H9 (cell line): ENCODE data around the gene RALY. TPM values are rescaled to one million over a fixed set of nuclear protein-coding genes. Genes with fewer than 3 reads are reported as not detected.

Experiments
- DNase-seq: peaks from one replicate; pipeline ENCODE4 v3.0.0-alpha.2; 2017
- H2AFZ ChIP-seq: one replicate; pipeline ENCODE4 v1.6.1; 2013; ENCODE audit warnings: mild to moderate bottlenecking, low read length, control low read depth, moderate library complexity
- H2AK5ac ChIP-seq: 2 replicates; pipeline ENCODE4 v1.6.1; 2013; ENCODE audit warnings: low read length, control low read depth, mixed read lengths; ENCODE audit not compliant: insufficient read length
- H2BK120ac ChIP-seq: one replicate; pipeline ENCODE4 v1.6.1; 2013; ENCODE audit warnings: low read depth, mild to moderate bottlenecking, low read length, control low read depth, inconsistent platforms; ENCODE audit not compliant: poor library complexity, severe bottlenecking
- H2BK12ac ChIP-seq: 2 replicates; pipeline ENCODE4 v1.6.1; 2013; ENCODE audit warnings: low read length, control low read depth, mixed read lengths, low read depth; ENCODE audit not compliant: insufficient read length
- H2BK15ac ChIP-seq: 2 replicates; pipeline ENCODE4 v1.6.1; 2013; ENCODE audit warnings: low read depth, low read length, control low read depth
- H2BK20ac ChIP-seq: one replicate; pipeline ENCODE4 v1.6.1; 2013; ENCODE audit warnings: low read depth, mild to moderate bottlenecking, low read length, control low read depth, inconsistent platforms; ENCODE audit not compliant: poor library complexity, severe bottlenecking
- H2BK5ac ChIP-seq: 2 replicates; pipeline ENCODE4 v1.6.1; 2013; ENCODE audit warnings: low read length, control low read depth, mixed read lengths; ENCODE audit not compliant: insufficient read length
- H3K14ac ChIP-seq: 2 replicates; pipeline ENCODE4 v1.6.1; 2013; ENCODE audit warnings: low read length, control low read depth; ENCODE audit not compliant: insufficient read depth
- H3K18ac ChIP-seq: 2 replicates; pipeline ENCODE4 v1.6.1; 2013; ENCODE audit warnings: low read depth, mild to moderate bottlenecking, mixed read lengths, low read length, control low read depth; ENCODE audit not compliant: insufficient read length
- H3K23ac ChIP-seq: 2 replicates; pipeline ENCODE4 v1.6.1; 2013; ENCODE audit warnings: low read length, control low read depth, mixed read lengths, low read depth; ENCODE audit not compliant: insufficient read length
- H3K23me2 ChIP-seq: 2 replicates; pipeline ENCODE4 v1.6.1; 2013; ENCODE audit warnings: low read depth, mild to moderate bottlenecking, mixed read lengths, low read length, control low read depth; ENCODE audit not compliant: insufficient read length, poor library complexity, severe bottlenecking
- H3K27ac ChIP-seq: 2 replicates; pipeline ENCODE4 v1.5.1; 2013; ENCODE audit warnings: low read length, control low read depth, mixed read lengths, low read depth; ENCODE audit not compliant: insufficient read length
- H3K27me3 ChIP-seq: 2 replicates; pipeline ENCODE4 v1.6.1; 2013; ENCODE audit warnings: low read length, control low read depth, inconsistent platforms; ENCODE audit not compliant: insufficient read depth
- H3K4ac ChIP-seq: 2 replicates; pipeline ENCODE4 v1.6.1; 2013; ENCODE audit warnings: low read depth, mild to moderate bottlenecking, control low read depth, inconsistent platforms, low read length, moderate library complexity
- H3K4me1 ChIP-seq: 2 replicates; pipeline ENCODE4 v1.6.1; 2013; ENCODE audit warnings: low read length, control low read depth, inconsistent platforms; ENCODE audit not compliant: insufficient read depth
- H3K4me2 ChIP-seq: 2 replicates; pipeline ENCODE4 v1.6.1; 2013; ENCODE audit warnings: low read length, control low read depth, mixed read lengths; ENCODE audit not compliant: insufficient read length, insufficient read depth
- H3K56ac ChIP-seq: 2 replicates; pipeline ENCODE4 v1.6.1; 2013; ENCODE audit warnings: low read depth, mild to moderate bottlenecking, mixed read lengths, low read length, control low read depth; ENCODE audit not compliant: insufficient read length
- H3K79me1 ChIP-seq: 2 replicates; pipeline ENCODE4 v1.6.1; 2013; ENCODE audit warnings: low read depth, mild to moderate bottlenecking, moderate library complexity, low read length, control low read depth, inconsistent platforms; ENCODE audit not compliant: insufficient read depth, poor library complexity, severe bottlenecking
- H3K79me2 ChIP-seq: 2 replicates; pipeline ENCODE4 v1.6.1; 2013; ENCODE audit warnings: low read length, control low read depth, inconsistent platforms; ENCODE audit not compliant: insufficient read depth
- H3K9ac ChIP-seq: 2 replicates; pipeline ENCODE4 v1.6.1; 2013; ENCODE audit warnings: low read length, control low read depth, mixed read lengths; ENCODE audit not compliant: insufficient read length; ENCODE audit errors: extremely low read depth
- H3K9me3 ChIP-seq: one replicate; pipeline ENCODE4 v1.6.1; 2013; ENCODE audit warnings: low read depth, low read length, inconsistent platforms; ENCODE audit not compliant: control insufficient read depth
- H3T11ph ChIP-seq: one replicate; pipeline ENCODE4 v1.6.1; 2013; ENCODE audit warnings: mild to moderate bottlenecking, low read length, control low read depth, inconsistent platforms
- H4K20me1 ChIP-seq: one replicate; pipeline ENCODE4 v1.6.1; 2013; ENCODE audit not compliant: control insufficient read depth, insufficient read length, insufficient read depth
- H4K5ac ChIP-seq: 2 replicates; pipeline ENCODE4 v1.6.1; 2013; ENCODE audit warnings: low read depth, mild to moderate bottlenecking, mixed read lengths, low read length, control low read depth; ENCODE audit not compliant: insufficient read length
- H4K8ac ChIP-seq: replicated peaks from 2 replicates; pipeline ENCODE4 v1.6.1; 2013; ENCODE audit warnings: low read length, control low read depth, mixed read lengths, low read depth; ENCODE audit not compliant: insufficient read length
- H4K91ac ChIP-seq: 2 replicates; pipeline ENCODE4 v1.6.1; 2013; ENCODE audit warnings: low read depth, mild to moderate bottlenecking, moderate library complexity, mixed read lengths, low read length, control low read depth; ENCODE audit not compliant: insufficient read length
- H3K27ac Mint-ChIP-seq, 3 experiments: 2 replicates in 2 of 3; 3 replicates in 1 of 3; pipeline ENCODE4 v1.8.0; 2020 to 2021; ENCODE audit warnings: mixed read lengths in 3 of 3, mild to moderate bottlenecking in 1 of 3, moderate library complexity in 1 of 3
- H3K27me3 Mint-ChIP-seq: 2 replicates; pipeline ENCODE4 v1.8.0; 2021; ENCODE audit warnings: low read depth, mild to moderate bottlenecking, moderate library complexity, mixed read lengths
- H3K36me3 Mint-ChIP-seq, 3 experiments: 2 replicates in 2 of 3; 3 replicates in 1 of 3; pipeline ENCODE4 v1.8.0; 2020 to 2021; ENCODE audit warnings: low read depth in 3 of 3, mixed read lengths in 3 of 3; ENCODE audit not compliant: insufficient read depth in 1 of 3
- H3K4me1 Mint-ChIP-seq, 2 experiments: 2 replicates each; pipeline ENCODE4 v1.8.0; 2020; ENCODE audit warnings: mixed read lengths in 2 of 2
- H3K4me3 Mint-ChIP-seq, 2 experiments: 2 replicates in 1 of 2; 3 replicates in 1 of 2; pipeline ENCODE4 v1.8.0; 2020 to 2021; ENCODE audit warnings: mild to moderate bottlenecking in 2 of 2, mixed read lengths in 2 of 2, moderate library complexity in 1 of 2
- H3K9me3 Mint-ChIP-seq, 2 experiments: 2 replicates in 1 of 2; 3 replicates in 1 of 2; pipeline ENCODE4 v1.8.0; 2020; ENCODE audit warnings: mild to moderate bottlenecking in 2 of 2, mixed read lengths in 2 of 2, moderate library complexity in 1 of 2
- WGBS: extraction: QIAGEN DNeasy Blood & Tissue Kit; methylation state at CpG from one replicate; pipeline ENCODE4 v1.1.7; 2013; ENCODE audit warnings: missing lambda C conversion rate, low lambda C conversion rate, mixed read lengths; ENCODE audit not compliant: insufficient read length; ENCODE audit errors: extremely low coverage; 5-methylcytosine and 5-hydroxymethylcytosine counted together
- total RNA-seq: library from RNA; stranded (reverse); gene quantifications from 2 replicates; pipeline ENCODE4 v1.2.1, GENCODE V29; 2021
- TF ChIP-seq, protein P1 (sequence below): fragments of 200-600 bp; sonication (generic); conservative IDR thresholded peaks from 3 replicates; pipeline ENCODE4 v1.8.0; 2021; ENCODE audit warnings: antibody characterized with exemption, mild to moderate bottlenecking

Gene RALY
- total RNA-seq, 1 experiment from 2014 or later, result 199 TPM

DNA sequence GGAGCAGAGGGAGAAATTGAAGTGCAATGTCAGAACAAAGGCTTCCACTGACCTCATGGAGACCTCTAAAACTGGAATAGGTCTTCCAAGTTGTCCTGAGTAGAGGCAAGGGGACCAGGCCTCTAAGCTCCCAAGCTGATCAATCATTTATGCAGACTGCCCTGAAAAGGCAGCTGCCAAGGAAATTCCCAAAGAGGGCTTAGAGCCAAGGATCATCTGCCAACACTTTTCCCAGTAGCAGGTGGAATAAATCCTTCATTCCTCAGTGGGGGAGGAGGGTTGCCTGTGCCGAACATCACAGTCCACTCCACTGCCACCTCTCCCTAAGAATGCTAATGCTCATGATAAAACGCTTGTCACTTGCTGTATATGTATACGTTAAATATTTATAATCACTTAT is 29.3 kb upstream of the RALY start:
- H2BK120ac ChIP-seq, result no peak overlapping the region
- no peak overlapping the region for H2AFZ ChIP-seq
- H3K9me3 ChIP-seq, result no peaks in the 10 kb centered on the region
- no peak overlapping the region for H2BK15ac ChIP-seq
- H3K14ac ChIP-seq, result no peak overlapping the region
- H3K56ac ChIP-seq, result no peak overlapping the region
- H4K5ac ChIP-seq, result no peak overlapping the region
- peaks cover 4% of the 10 kb centered on the region; the same call in 1 of the 2 replicates for H3K27me3 Mint-ChIP-seq
- no peak overlapping the region for H2AK5ac ChIP-seq
- no peak for DNase-seq
- no peak overlapping the region for H3K9ac ChIP-seq
- H2BK20ac ChIP-seq, result no peak overlapping the region
- 0 out of 5 replicates have a peak, but pooled peaks cover 0 to 2% of the 10 kb centered on the region in 2 experiments for H3K9me3 Mint-ChIP-seq
- no peak overlapping the region for H3K4ac ChIP-seq
- no peak overlapping the region for H3K4me2 ChIP-seq
- H3K23me2 ChIP-seq, result no peaks in the 10 kb centered on the region
- no peak overlapping the region for H4K91ac ChIP-seq
- no peak overlapping the region for H2BK5ac ChIP-seq
- H3K23ac ChIP-seq, result no peak overlapping the region
- no peak overlapping the region for H3K4me3 Mint-ChIP-seq
- TF ChIP-seq, protein P1, sequence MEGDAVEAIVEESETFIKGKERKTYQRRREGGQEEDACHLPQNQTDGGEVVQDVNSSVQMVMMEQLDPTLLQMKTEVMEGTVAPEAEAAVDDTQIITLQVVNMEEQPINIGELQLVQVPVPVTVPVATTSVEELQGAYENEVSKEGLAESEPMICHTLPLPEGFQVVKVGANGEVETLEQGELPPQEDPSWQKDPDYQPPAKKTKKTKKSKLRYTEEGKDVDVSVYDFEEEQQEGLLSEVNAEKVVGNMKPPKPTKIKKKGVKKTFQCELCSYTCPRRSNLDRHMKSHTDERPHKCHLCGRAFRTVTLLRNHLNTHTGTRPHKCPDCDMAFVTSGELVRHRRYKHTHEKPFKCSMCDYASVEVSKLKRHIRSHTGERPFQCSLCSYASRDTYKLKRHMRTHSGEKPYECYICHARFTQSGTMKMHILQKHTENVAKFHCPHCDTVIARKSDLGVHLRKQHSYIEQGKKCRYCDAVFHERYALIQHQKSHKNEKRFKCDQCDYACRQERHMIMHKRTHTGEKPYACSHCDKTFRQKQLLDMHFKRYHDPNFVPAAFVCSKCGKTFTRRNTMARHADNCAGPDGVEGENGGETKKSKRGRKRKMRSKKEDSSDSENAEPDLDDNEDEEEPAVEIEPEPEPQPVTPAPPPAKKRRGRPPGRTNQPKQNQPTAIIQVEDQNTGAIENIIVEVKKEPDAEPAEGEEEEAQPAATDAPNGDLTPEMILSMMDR, result no peak
- no peak overlapping the region for H4K8ac ChIP-seq
- no peak overlapping the region for H3T11ph ChIP-seq
- no peaks in the 10 kb centered on the region for H3K79me2 ChIP-seq
- peaks cover 4 to 5% of the 10 kb centered on the region in 2 experiments for H3K4me1 Mint-ChIP-seq
- no peaks in the 10 kb centered on the region for H4K20me1 ChIP-seq
- no peak overlapping the region for H2BK12ac ChIP-seq
- no peak overlapping the region for H3K27ac Mint-ChIP-seq
- H3K4me1 ChIP-seq, result no peaks in the 10 kb centered on the region
- H3K18ac ChIP-seq, result no peak overlapping the region
- no peak overlapping the region for H3K27ac ChIP-seq
- no peaks in the 10 kb centered on the region for H3K27me3 ChIP-seq
- H3K79me1 ChIP-seq, result no peaks in the 10 kb centered on the region
- no CpG with 5 or more reads among the region's 3 CpGs for WGBS
- no peaks in the 10 kb centered on the region for H3K36me3 Mint-ChIP-seq
